Measurements from ENCODE around the gene IGF2BP3.

Gene IGF2BP3

DNA sequence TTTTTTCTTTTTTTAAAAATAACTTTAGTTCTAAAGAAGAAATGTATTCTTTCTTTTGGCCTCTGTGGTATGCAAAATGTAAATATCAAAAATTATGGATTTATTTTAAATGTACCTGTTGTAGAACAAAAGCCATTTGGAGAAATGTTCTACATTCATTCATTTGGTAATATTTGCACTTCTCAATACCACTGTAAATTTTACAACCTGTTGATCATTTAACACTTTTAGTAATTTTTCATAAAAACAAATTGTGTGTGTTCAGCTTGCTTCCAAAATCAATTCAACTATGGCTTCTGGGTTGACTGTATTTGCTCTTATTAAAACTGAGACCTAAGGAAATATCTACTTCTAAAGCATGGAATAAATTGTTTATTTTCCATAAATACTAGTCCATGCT lies 2.3 kb upstream of the IGF2BP3 start:
- no peak for DNase-seq (ENCODE audit: low read depth in 2 of 2)

DNA sequence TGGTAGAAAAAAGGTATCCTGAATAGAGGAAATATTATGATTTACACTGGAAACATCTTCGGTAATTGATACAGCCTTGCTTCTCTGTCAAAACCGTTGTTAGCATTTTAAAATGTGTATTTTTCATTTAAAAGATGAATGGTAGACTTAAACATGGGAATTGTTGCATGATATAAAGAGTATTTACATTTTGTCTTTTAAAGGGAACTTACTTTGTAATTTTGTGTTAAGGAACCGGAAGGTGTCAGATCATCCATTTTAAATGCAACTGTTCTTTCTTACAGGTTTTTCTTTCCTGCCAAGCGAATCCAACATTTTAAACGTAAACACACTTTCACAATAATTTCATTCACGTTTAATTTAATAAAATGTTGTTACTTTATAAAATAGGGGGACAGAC lies 1.8 kb upstream of the IGF2BP3 start:
- no peak for DNase-seq (ENCODE audit: low read depth in 2 of 2)

DNA sequence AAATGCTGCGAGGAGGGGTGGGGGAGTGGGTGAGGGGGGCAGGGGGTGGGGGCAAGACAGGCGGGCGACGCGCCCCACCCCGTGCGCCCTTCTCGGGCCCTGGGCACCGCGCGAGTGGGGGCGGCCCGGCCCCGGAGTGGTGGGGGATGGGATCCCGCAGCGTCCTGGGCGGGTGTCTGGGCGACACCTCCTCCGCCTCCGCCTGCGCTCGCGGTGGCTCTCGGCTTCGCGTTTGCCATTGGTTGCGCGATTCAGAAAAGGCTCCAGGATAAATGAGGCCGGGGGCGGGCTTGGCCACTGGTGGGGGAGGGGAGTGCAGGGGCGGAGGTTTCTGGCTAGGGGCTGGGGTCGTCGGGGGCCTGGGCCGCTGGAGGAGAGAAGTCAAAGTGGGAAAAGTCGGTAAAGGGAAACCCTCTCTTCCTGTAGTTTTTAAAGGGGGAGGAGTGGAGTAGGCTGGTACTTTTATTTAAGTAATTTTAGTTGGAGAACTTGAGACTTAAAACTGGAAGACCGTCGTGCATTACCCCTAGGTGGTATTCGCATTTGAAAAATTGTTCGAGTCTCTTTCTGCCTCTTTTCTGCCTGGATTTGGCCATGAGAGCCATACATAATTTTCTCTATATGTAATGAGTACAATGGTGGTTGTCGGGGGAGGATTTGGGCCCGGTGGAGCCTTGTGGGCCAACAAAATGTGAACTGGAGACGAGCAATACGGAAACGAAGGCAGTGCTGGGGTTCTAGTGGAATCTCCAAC lies 992 bp upstream of the IGF2BP3 start:
- DNase-seq (ENCODE audit: low read depth in 2 of 2) = no peak

DNA sequence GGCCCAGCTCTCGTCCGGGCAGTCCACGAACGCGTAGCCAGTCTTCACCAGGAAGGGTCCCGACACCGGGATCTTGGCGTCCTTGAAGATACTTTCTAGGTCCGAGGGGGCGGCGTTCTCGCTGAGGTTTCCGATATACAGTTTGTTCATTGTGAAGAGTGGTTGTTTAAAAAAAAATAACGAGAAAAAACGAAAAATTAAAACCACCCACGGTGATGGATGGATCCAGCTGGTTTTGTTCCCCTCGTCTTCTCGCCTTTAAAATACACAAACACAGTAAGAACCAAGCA lies 385 bp downstream of the IGF2BP3 start:
- no peak for DNase-seq (ENCODE audit: low read depth in 2 of 2)

DNA sequence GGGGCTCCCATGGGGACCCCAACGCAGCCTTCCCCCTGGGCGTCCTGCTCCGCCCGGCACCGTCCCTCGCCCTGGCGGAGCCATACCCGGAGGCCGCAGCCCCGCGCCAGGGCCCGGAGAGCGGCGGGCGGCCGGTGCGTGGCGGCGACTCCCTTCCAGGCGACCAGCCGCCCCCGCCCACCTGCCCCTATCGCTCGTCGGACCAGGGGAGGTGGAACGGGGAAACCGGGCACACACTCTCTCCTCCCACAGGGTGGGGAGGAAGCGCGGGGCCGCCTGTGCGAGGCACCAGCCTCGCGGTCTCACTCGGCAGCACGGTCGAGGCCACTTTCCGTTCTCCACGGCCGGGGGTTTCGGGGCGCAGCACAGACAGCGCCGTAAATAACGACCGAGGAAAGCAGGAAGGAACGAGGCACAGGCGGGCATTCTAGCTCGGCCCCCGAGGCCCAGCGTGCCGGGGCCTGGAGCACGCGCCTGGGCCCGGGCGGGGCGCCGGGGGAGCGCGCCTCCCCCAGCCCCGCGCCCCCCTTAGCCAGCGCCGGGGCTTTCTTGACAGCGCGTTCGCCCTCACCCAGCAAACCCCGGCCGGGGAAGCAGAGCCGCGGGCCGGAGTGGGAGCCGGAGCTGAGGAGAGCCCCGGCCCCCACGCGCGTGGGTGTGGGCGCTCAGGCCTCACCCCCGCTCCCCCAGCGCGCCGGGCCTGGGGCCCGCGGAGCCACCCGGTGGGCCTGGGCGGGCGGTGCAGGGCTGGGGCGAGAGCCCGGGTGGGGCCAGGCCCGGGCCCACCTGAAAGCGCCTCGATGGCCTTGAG lies 936 bp downstream of the IGF2BP3 start:
- DNase-seq (ENCODE audit: low read depth in 2 of 2) = no peak

DNA sequence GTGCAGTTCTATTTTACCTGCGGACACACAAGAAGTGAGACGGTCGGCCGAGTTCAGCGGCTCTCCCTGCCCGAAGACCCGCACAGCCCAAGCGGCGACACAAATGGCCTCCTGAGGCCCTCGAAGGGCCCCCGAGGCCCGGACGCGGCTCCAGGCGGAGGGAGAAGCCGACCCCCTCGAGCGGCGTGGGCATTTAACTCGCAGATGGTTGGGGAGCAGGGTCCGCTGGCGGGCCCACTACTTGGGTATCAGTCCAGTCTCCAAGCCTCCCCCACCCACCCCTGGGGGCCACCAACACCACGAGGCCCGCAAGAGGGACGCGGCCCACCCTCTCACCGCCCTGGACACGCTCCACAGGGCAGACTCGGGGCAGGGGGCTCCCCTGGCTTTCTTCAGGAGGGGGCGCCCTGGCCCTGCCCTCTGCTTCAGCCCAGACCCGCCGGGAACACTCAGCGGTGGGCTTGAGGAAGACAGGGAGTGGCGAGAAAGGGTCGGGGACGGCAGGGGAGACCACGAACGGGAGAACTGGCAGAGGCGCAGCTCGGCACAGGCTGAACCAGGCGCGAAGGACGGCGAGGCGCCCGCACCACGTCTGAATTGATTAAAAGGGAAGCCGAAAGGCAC lies 1.7 kb downstream of the IGF2BP3 start:
- DNase-seq (ENCODE audit: low read depth in 2 of 2) = no peak

DNA sequence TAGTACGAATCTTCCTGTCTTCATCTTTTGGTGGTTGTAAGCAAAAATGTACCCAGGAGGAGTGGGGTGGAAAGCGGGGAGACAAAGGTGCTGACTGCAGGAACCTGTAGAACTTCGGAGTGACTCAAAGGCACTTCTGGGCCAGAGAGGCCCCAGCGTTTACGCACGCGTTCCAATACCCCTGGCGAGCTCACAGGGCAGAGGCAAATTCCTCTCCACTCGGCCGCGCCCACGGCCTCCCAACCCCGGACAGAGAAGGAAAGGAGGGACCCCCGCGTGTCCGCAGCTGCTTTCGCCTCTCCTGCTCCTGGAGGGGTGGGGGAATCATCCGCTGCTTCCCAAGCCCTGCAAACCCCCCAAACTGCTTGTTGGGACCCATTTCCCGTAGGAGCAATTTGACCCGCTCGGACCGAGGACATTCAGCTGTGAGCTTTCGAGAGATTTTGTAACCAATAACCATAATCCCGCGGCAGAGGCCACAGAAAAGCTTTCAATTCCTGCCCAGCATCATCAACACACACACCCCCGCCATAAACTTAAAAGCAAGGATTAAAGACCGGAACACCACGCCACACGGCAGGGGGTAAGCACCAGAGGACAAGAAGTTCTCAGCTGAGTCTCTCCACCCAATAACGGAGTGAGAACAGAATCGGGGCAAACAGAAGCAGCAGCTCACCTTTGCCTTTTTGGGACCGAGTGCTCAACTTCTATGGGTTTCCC lies 2.3 kb downstream of the IGF2BP3 start:
- no peak for DNase-seq (ENCODE audit: low read depth in 2 of 2)

DNA sequence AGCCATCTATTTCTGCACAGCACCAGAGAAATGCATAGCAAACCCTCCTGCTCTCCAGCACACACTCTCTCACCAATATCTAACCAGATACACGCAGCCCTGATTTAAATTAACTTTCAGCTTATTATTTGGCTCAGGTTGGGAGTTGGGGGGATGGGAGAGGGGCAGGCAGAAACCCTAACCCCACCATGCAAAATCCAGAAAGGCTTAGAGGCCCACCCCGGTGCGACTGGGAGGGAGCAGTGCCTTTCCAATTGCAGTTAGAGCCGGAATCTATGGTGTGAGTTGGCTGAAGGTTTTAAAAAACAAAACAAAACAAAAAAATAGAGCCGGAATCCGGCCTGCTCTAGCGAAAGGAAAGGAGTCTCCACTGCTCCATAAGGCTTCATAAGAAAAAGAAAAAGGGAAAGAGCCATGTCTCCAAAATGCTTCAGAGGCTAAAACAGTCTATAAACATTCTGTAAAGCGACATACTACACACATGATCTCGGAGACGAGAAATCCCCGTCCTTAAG lies 2.9 kb downstream of the IGF2BP3 start:
- no peak for DNase-seq (ENCODE audit: low read depth in 2 of 2)

DNA sequence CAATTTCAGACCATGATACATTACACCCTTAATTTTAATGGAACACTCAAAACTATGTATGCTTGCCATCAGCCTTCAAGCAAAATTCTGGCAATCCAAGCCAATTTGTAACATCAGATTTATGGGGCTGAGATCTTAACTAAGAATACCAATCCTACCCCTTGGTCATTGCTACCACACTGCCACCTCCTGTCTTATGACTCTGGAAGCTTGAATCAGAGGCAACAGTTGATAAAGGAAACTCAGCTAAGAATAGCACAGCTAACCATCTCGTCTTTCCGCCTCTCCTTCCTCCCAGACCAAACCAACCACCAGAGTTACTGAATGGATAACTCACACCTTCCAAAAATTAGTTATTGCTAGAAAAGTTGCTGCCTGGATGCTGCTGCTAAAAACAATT lies 7.4 kb downstream of the IGF2BP3 start:
- DNase-seq (ENCODE audit: low read depth in 2 of 2) = no peak

DNA sequence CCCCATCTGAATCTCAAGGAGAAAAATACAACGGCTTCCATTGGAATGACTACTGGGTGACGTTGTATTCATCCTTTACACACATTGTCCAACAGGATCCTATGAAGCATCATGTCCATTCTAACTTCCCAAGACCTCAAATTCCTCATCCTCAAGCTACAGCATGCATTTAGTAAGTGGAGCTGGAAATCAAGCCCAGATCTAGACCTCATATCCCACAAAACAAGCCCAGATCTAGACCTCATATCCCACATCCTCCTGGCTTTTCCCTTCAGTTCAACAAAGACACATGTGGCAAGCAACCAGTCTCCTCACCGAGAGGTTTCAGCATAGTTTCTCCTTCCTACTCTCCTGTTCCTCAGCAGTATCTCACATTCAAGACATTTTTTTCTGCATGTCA lies 12.2 kb downstream of the IGF2BP3 start:
- DNase-seq (ENCODE audit: low read depth in 2 of 2) = no peak

DNA sequence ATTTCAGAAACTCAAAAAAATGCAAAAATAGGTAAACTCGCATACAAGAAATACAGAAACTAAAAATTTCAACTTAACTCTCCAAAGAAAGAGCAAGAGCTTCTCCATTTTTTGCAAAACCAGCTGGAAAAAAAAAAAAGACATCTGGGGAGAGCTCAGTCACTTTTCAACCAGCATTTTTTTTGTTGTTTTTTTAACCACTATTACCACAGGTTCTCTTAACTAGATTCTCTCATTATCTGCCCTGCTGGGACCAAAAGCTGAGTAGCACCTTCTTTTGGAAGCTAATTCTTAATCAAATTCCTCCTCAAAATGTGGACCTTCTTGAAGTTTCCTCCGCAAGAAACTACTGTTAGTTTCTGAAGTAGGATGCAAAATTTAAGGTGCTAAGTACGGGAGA lies 14.2 kb downstream of the IGF2BP3 start:
- DNase-seq (ENCODE audit: low read depth in 2 of 2) = no peak

DNA sequence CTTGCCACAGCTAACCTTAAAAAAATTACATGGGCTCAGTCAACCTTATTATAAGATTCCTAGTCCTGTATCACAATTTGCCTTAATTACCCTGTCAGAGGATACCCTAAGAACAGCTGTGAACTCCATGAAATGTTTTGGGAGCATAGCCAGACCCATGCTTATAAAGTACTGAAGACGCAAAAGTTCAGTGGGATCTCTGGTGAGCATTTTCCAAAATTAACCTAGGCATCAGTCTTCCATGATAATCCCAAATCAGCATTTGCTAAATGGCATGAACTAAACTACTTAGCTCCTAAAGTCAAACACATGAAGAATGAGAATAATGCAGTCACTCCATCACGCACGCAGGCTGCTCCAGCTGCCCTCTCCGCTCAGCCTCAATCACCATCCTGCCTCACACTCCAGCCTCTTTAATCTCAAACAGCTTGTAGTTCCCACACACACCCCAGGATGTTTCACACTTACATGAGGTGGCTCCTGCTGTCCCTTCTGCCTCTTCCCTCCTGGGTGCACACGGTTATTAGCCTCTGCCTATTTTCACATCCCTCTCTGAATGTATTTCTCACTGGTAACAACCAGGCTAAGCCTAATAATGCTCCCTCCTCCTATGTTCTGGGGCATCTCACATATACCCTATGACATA lies 15.3 kb downstream of the IGF2BP3 start:
- no peak for DNase-seq (ENCODE audit: low read depth in 2 of 2)

DNA sequence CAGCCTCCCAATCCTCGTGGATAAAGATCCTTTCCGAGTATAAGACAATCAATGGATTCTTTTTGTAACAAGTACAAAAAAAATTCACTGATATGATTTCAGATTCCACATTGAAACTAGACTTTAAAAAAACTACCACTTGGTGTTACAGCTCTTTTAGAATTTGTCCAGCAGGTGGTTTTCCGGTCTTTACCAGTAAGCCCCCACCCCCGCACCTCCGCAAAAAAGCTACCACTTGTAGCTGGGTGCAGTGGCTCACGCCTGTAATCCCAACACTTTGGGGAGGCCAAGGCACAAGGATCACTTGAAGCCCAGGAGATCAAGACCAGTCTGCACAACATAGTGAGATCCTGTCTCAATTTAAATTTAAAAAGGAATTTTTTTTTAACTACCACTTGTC lies 19.8 kb downstream of the IGF2BP3 start:
- DNase-seq (ENCODE audit: low read depth in 2 of 2) = no peak

DNA sequence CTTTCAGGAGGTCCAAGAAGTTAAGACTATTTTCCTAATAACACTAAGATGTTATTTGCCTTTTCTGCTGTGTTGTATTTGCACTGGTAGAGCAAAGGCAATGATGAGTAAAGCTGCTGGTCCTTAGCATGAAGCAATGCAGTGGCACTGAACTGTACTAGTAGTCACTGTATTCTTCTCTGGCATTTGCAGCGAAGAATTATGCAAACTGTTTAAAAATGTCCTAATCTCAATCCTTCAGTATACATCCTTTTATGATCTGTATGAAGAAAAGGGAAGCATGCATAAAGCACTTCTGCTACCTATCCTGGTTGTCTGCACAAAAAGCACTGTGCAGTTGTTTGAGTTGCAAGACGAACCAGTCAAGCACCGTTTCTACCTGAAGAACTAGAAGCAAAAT lies 20.4 kb downstream of the IGF2BP3 start:
- no peak for DNase-seq (ENCODE audit: low read depth in 2 of 2)

DNA sequence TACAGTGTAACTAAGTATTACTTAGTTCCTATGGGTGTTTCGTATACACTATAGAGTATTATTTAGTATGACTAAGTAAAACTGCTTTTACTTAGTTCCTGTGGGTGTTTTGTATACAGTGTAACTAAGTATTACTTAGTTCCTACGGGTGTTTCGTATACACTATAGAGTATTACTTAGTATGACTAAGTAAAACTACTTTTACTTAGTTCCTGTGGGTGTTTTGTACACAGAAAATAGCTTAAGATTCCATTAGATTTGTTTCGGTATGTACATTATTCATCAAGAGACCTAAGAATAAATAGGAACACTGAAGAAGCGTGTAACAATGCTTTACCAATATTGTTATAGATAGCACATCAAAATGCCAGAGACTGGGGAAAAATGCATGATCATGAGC lies 25.0 kb downstream of the IGF2BP3 start:
- DNase-seq (ENCODE audit: low read depth in 2 of 2) = no peak

DNA sequence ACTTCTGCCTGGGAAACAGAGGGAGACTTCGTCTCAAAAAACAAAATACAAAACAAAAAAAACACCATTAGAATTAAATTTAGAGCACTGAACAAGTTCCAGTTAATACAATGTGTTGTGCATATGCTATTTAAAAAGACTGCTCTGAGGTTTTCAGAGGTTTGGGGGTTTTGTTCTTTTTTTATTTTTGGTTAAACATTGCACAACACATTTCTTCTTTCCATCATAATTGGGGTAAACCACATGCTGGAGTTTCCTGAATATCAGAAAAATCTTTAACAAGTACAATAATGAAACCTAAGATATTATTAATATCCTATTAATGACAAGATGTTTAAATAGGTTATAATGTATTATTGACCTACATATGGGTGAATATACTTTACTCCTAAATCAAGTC lies 26.3 kb downstream of the IGF2BP3 start:
- no peak for DNase-seq (ENCODE audit: low read depth in 2 of 2)

DNA sequence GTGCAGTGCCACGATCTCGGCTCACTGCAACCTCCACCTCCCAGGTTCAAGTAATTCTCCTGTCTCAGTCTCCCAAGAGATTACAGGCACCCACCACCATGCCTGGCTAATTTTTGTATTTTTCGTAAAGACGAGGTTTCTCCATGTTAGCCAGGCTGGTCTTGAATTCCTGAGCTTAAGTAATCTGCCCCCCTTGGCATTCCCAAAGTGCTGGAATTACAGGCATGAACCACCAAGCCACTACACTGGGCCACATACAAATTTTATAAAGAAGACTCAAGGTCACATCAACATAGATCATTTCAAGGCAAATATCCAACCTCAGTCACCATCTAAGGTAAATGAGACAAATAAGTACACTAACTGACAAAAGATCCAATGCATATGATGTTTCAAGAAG lies 32.1 kb downstream of the IGF2BP3 start:
- DNase-seq (ENCODE audit: low read depth in 2 of 2) = no peak

DNA sequence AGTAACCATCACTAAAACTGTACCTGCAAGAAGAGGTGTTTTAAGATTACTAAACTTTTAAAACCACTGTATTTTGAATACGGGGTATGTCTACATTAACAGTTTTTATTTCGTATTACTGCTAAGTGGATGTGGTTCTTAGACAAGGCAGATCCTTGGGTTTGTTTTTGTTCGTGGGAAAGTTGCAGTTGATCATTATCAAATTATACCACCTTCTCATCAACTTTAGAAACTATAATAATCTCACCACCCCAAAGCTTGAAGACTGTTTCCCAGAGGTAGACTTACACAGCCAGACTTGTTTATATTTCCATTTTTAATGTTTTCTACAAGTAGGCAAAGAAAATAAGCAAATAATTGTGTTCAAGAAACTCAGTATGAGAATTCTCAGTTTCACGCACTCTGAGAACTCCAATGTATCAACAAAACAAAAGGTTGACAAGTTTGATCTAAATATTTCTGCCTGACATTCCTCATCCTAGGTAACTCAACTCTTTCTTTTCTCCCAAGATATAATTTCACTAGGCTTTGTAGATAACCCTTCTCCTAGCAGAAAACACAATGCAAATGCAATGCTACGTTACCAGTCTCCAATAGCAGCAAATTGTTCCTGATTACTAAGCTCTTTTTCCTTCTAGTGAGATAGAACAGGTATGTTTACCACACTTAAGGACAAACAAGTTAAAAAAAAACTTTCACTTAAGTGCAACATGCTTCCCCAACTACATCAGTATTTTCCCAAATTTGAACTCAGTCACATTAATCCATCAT lies 36.0 kb downstream of the IGF2BP3 start:
- no peak for DNase-seq (ENCODE audit: low read depth in 2 of 2)

DNA sequence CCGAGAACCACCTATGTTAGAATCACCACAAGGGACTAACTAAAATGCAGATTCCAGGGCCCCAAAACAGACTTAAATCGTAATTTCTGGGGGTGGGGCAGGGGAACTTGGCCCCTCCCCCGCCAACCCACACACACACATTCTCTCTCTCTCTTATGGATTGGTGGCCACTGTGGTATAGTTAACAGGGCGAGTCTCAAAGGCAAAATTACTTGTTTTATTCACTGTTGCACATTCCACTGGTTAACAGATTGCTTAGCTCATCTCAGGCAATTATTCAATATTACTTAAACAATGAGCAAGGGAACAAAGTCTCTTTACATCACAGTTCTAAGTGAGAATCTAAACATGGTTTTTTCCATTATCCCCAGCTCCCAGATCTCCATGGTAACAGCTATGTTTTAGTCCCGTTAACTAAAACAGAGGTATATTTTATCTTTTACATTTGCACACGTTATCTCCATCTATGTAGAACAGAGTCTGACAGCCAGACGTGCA lies 38.5 kb downstream of the IGF2BP3 start:
- no peak for DNase-seq (ENCODE audit: low read depth in 2 of 2)

DNA sequence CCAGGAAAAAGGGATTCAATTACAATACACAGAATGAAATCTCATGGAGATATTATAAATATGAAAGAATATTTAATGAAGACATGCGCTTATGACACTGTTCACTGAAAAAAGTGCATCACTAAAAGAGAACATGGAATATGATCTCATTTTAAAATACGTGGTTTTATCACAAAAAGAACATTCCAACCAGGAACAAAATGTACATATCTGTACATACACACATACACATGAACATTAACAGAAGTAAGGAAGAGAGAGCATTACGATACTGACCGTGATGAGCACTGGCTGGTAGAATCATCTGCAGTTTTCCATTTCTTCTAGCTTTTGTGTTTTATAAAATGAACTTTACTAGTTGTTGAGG lies 39.4 kb downstream of the IGF2BP3 start:
- no peak for DNase-seq (ENCODE audit: low read depth in 2 of 2)

DNA sequence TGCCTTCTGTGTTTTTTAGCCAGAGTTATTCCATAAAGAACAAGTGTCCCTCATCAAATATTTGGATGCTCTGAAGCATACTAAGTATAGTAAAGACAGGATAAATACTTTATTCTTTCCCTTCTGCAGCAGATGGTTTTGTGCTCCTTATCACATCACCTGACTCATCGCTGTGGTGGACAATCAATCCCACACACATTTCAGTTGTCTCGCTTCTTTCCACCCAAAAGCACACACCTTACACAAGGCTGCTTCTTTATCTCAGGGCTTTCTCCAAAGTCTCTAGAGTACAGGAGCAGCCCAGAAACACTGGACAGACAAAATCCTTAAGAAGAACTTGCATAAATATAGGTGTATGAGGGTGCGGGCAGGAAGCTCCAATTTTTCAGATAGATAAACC lies 43.4 kb downstream of the IGF2BP3 start:
- no peak for DNase-seq (ENCODE audit: low read depth in 2 of 2)

Measured in stimulated activated CD4-positive, alpha-beta T cell treated with anti-CD3 and anti-CD28 coated beads, Interleukin-1b, Interleukin-23, amount 100 ng/mL, for 4 hours (primary cell).